GM12878 (cell line): ENCODE measurements around the gene ERVK3-1. TPM values are rescaled to one million over a fixed set of nuclear protein-coding genes. Genes with fewer than 3 reads are reported as not detected.

Experiments used
- ATAC-seq: fragments of 200-7000 bp; cut with Tn5 transposase; 3 replicates; pipeline ENCODE4 v1.9.1; 2020; ENCODE audit warnings: mild to moderate bottlenecking, moderate library complexity
- BruUV-seq: library from RNA; stranded (reverse); fragments of 400-500 nt; replicated peaks from 2 replicates; lab custom pipeline; 2021; lab: Mats Ljungman, UMichigan
- CTCF ChIA-PET: fragments of 300-600 bp; sonication (Branson Sonifier 250); formaldehyde crosslinking; extraction: SDS; loops from one replicate; lab custom pipeline; 2021; ENCODE audit warnings: inconsistent platforms; lab: Yijun Ruan, JAX
- POLR2A ChIA-PET: fragments of 350-600 bp; formaldehyde crosslinking; extraction: SDS; loops from one replicate; lab custom pipeline; 2021; ENCODE audit warnings: inconsistent platforms; lab: Charles Lee
- RAD21 ChIA-PET: fragments of 300-600 bp; sonication (Branson Sonifier 250); formaldehyde crosslinking; loops from one replicate; lab custom pipeline; 2023; ENCODE audit warnings: antibody characterized with exemption; ENCODE audit not compliant: unreplicated experiment; lab: Charles Lee
- SMC1A ChIA-PET: fragments of 300-600 bp; sonication (Branson Sonifier 250); formaldehyde crosslinking; loops from one replicate; lab custom pipeline; 2023; ENCODE audit not compliant: unreplicated experiment, uncharacterized antibody; lab: Charles Lee
- DNase-seq: peaks from one replicate; pipeline ENCODE4 v3.0.0-alpha.2; 2011; ENCODE audit warnings: low read depth, low spot score
- FAIRE-seq: peaks from 3 replicates; lab custom pipeline; 2011; peaks lifted over from hg19 to GRCh38; lab: Jason Lieb, UNC
- H2AFZ ChIP-seq: 2 replicates; pipeline ENCODE4 v1.6.0; 2011; ENCODE audit warnings: low read depth, low read length, control low read depth; ENCODE audit not compliant: control insufficient read depth
- H3K27ac ChIP-seq: 2 replicates; pipeline ENCODE4 v1.5.1; 2011; ENCODE audit warnings: control low read depth; ENCODE audit not compliant: control insufficient read depth, insufficient read depth
- H3K27me3 ChIP-seq, 2 experiments: replicated peaks in 1 of 2; 2 replicates each; pipeline versions ENCODE4 v1.6.0 to v1.6.1; 2011; ENCODE audit warnings: low read length in 1 of 2; ENCODE audit not compliant: control insufficient read depth in 2 of 2, insufficient read depth in 2 of 2
- H3K36me3 ChIP-seq, 2 experiments: 2 replicates each; pipeline ENCODE4 v1.5.1; 2011; ENCODE audit warnings: low read length in 1 of 2; ENCODE audit not compliant: control insufficient read depth in 2 of 2, insufficient read depth in 2 of 2
- H3K4me1 ChIP-seq: 2 replicates; pipeline ENCODE4 v1.6.1; 2011; ENCODE audit warnings: mild to moderate bottlenecking, low read length, moderate library complexity, mixed read lengths; ENCODE audit not compliant: control insufficient read depth, insufficient read depth
- H3K4me2 ChIP-seq: 2 replicates; pipeline ENCODE4 v1.6.0; 2011; ENCODE audit warnings: control low read depth; ENCODE audit not compliant: control insufficient read depth, insufficient read depth
- H3K4me3 ChIP-seq: fragments of 200-600 bp; sonication (generic); 2 replicates; pipeline ENCODE4 v1.5.1; 2016
- H3K79me2 ChIP-seq: 2 replicates; pipeline ENCODE4 v1.6.0; 2011; ENCODE audit warnings: low read length; ENCODE audit not compliant: control insufficient read depth, insufficient read depth
- H3K9ac ChIP-seq: 2 replicates; pipeline ENCODE4 v1.8.0; 2011; ENCODE audit warnings: low read length, control low read depth, mixed read lengths; ENCODE audit not compliant: control insufficient read depth, insufficient read depth
- H3K9me3 ChIP-seq: replicated peaks from 3 replicates; pipeline ENCODE4 v1.5.1; 2011; ENCODE audit warnings: mild to moderate bottlenecking, low read length; ENCODE audit not compliant: control insufficient read depth, insufficient read depth
- H4K20me1 ChIP-seq: 2 replicates; pipeline ENCODE4 v1.6.0; 2011; ENCODE audit not compliant: control insufficient read depth, insufficient read depth
- CEBPZ ChIP-seq: fragments of 150-350 bp; IDR thresholded peaks from 2 replicates; pipeline ENCODE4 v1.6.1; 2016; ENCODE audit warnings: low read depth, low read length
- KDM1A ChIP-seq: fragments of 200-600 bp; sonication (generic); IDR thresholded peaks from 2 replicates; pipeline ENCODE4 v1.6.1; 2016; ENCODE audit warnings: borderline replicate concordance
- KLF5 ChIP-seq: fragments of 450-650 bp; IDR thresholded peaks from 2 replicates; pipeline ENCODE4 v1.6.1; 2014; ENCODE audit warnings: mild to moderate bottlenecking; ENCODE audit not compliant: partially characterized antibody
- MEF2B ChIP-seq: fragments of 450-650 bp; IDR thresholded peaks from 2 replicates; pipeline ENCODE4 v1.6.1; 2018; ENCODE audit warnings: mild to moderate bottlenecking, moderate library complexity; ENCODE audit not compliant: partially characterized antibody, poor library complexity, severe bottlenecking
- NFXL1 ChIP-seq: fragments of 450-650 bp; IDR thresholded peaks from 2 replicates; pipeline ENCODE4 v1.6.1; 2017; ENCODE audit warnings: antibody characterized with exemption, mild to moderate bottlenecking, borderline replicate concordance
- RFX5 ChIP-seq: IDR thresholded peaks from 2 replicates; pipeline ENCODE4 v1.6.1; 2011; ENCODE audit warnings: low read depth, low read length, improper control_type of control experiment
- SPI1 ChIP-seq: IDR thresholded peaks from 2 replicates; pipeline ENCODE4 v1.6.1; 2011; ENCODE audit warnings: low read depth, mild to moderate bottlenecking, low read length, moderate library complexity, borderline replicate concordance; ENCODE audit not compliant: insufficient read depth
- ZNF592 ChIP-seq: fragments of 450-650 bp; IDR thresholded peaks from 2 replicates; pipeline ENCODE4 v1.6.1; 2017; ENCODE audit warnings: mild to moderate bottlenecking, moderate library complexity
- WGBS: methylation state at CpG from one replicate; pipeline ENCODE4 v1.1.6; 2016; ENCODE audit warnings: low lambda C conversion rate; ENCODE audit not compliant: insufficient replicate concordance, insufficient coverage; ENCODE audit errors: missing lambda C conversion rate; 5-methylcytosine and 5-hydroxymethylcytosine counted together
- in situ Hi-C: fragments of 300-500 bp; cut with MboI; formaldehyde crosslinking; loops from 9 replicates; pipeline ENCODE4 v1.14.3; 2018; ENCODE audit warnings: mixed read lengths
- intact Hi-C: fragments of 100-400 bp; cut with micrococcal nuclease; formaldehyde crosslinking; loops from one replicate; pipeline ENCODE4 v1.14.2; 2022; ENCODE audit not compliant: unreplicated experiment
- polyA plus RNA-seq, 11 experiments: library from polyadenylated mRNA; depleted of rRNA in 4 of 11; unstranded in 6 of 11; stranded (reverse) in 5 of 11; fragments of >200 nt; fragmentation: Nextera tagmentation in 4 of 11; fragmentation: Illumina TruSeq in 1 of 11; extraction: Ambion mirVana in 4 of 11; extraction: Trizol in 1 of 11; gene quantifications; 1 replicate in 1 of 11; 2 replicates in 10 of 11; pipeline versions ENCODE4 v1.2.1 to v1.2.3, GENCODE V29; 2011 to 2016; ENCODE audit warnings: inconsistent platforms in 2 of 11, missing spikeins in 2 of 11, low read depth in 1 of 11
- total RNA-seq, 4 experiments: library from RNA; depleted of rRNA in 3 of 4; stranded (reverse); fragments of >200 nt in 3 of 4; fragmentation: Illumina TruSeq in 1 of 4; extraction: Trizol in 1 of 4; gene quantifications; 2 replicates each; pipeline versions ENCODE4 v1.2.1 to v1.2.3, GENCODE V29; 2013 to 2021

The ERVK3-1 gene
- total and polyA plus RNA-seq, 10 of the 15 experiments (the other 5 are each of a cell fraction or from before 2014, with no cell fraction given): 59.3 to 172 (median 95.8) TPM

GRCh38 chr19:58354478-58355030 lies 49.4 kb downstream of the ERVK3-1 start:
- POLR2A ChIA-PET: no interaction called here

More at GRCh38 chr19:58354478-58355030, 49.4 kb downstream of the ERVK3-1 start:
- FAIRE-seq (no peak), DNase-seq (no peak), ATAC-seq (no peak)
- TF ChIP-seq ZNF592 (no peak), SPI1 (no peak), KDM1A (no peak), NFXL1 (no peak), MEF2B (no peak), RFX5 (no peak), CEBPZ (no peak), KLF5 (no peak)
- Histone ChIP-seq H3K4me3 (no peak overlapping the region), H3K27me3 (no peaks in the 10 kb centered on the region), H3K27ac (no peak overlapping the region), H2AFZ (no peak overlapping the region), H3K9me3 (peaks cover 2% of the 10 kb centered on the region; the same call in 1 of the 3 replicates), H3K4me1 (no peaks in the 10 kb centered on the region; the same call in none of the 2 replicates), H4K20me1 (no peaks in the 10 kb centered on the region), H3K9ac (no peak overlapping the region), H3K79me2 (no peaks in the 10 kb centered on the region), H3K36me3 (no peaks in the 10 kb centered on the region), H3K4me2 (no peak overlapping the region)
- WGBS: 60% methylated on average over 6 of the region's 6 CpGs
- TSS peak; percentile 29 for BruUV-seq
- RAD21 ChIA-PET: interaction anchor here (0.9 kb wide), 1 partner anchor 134 kb away, joined by 3 read pairs; no protein-coding TSS in a partner anchor
- SMC1A ChIA-PET: no interaction called here
- in situ Hi-C loops (no loop called here), intact Hi-C loops (no loop called here)
- CTCF ChIA-PET: interaction anchor here (0.5 kb wide), 1 partner anchor 69 kb away, joined by 3 read pairs; no protein-coding TSS in a partner anchor
